Fibroblast of lung (primary cell): Measurements from ENCODE around the gene OR2A12.

ENCODE experiments used
- EZH2 ChIP-seq: IDR thresholded peaks from 2 replicates; pipeline ENCODE4 v1.5.1; 2012; ENCODE audit warnings: low read length, control low read depth, mild to moderate bottlenecking; ENCODE audit errors: missing control alignments
- TF ChIP-seq, protein P1 (sequence below), 2 donors: IDR thresholded peaks in 1 of 2; conservative IDR thresholded peaks in 1 of 2; 1 replicate in 1 of 2; 2 replicates in 1 of 2; pipeline ENCODE4 v1.5.1; 2011 to 2012; ENCODE audit warnings: low read length in 2 of 2, control low read depth in 1 of 2, inconsistent platforms in 1 of 2, low read depth in 1 of 2, mild to moderate bottlenecking in 1 of 2

- TF ChIP-seq, protein P1, sequence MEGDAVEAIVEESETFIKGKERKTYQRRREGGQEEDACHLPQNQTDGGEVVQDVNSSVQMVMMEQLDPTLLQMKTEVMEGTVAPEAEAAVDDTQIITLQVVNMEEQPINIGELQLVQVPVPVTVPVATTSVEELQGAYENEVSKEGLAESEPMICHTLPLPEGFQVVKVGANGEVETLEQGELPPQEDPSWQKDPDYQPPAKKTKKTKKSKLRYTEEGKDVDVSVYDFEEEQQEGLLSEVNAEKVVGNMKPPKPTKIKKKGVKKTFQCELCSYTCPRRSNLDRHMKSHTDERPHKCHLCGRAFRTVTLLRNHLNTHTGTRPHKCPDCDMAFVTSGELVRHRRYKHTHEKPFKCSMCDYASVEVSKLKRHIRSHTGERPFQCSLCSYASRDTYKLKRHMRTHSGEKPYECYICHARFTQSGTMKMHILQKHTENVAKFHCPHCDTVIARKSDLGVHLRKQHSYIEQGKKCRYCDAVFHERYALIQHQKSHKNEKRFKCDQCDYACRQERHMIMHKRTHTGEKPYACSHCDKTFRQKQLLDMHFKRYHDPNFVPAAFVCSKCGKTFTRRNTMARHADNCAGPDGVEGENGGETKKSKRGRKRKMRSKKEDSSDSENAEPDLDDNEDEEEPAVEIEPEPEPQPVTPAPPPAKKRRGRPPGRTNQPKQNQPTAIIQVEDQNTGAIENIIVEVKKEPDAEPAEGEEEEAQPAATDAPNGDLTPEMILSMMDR (conservative IDR thresholded peaks at IDR 0.05 in 1 of 2, IDR thresholded peaks at IDR 0.05 in 1 of 2; ENCODE audit: low read depth in 1 of 2, low read length in 2 of 2) = no peak
- TF ChIP-seq EZH2 = no peak
Measured at GRCh38 chr7:144098776-144099175, 12.7 kb downstream of the OR2A12 start.
